HepG2 (cell line): Measurements from ENCODE around the gene DOK4. TPM values are rescaled to one million over a fixed set of nuclear protein-coding genes. Genes with fewer than 3 reads are reported as not detected.

Source experiments
- ATF7-NPFF ChIP-seq: sonication (generic); formaldehyde crosslinking; IDR thresholded peaks from 2 replicates; pipeline ENCODE4 v1.8.1; 2023; ENCODE audit warnings: mild to moderate bottlenecking, low read depth, missing genetic modification reagents, moderate library complexity
- BCL6 ChIP-seq: IDR thresholded peaks from 2 replicates; pipeline ENCODE4 v1.6.1; 2016; ENCODE audit warnings: missing genetic modification reagents, missing compliant biosample characterization
- CSRNP1 ChIP-seq: sonication (generic); formaldehyde crosslinking; IDR thresholded peaks from 2 replicates; pipeline ENCODE4 v1.8.1; 2023; ENCODE audit warnings: mild to moderate bottlenecking, missing genetic modification reagents
- E2F5 ChIP-seq: sonication (generic); formaldehyde crosslinking; conservative IDR thresholded peaks from 2 replicates; pipeline ENCODE4 v1.4.0; 2020; ENCODE audit warnings: missing genetic modification reagents
- ESRRA ChIP-seq: sonication (generic); formaldehyde crosslinking; IDR thresholded peaks from 2 replicates; pipeline ENCODE4 v1.5.1; 2020; ENCODE audit warnings: mild to moderate bottlenecking, low read depth, missing genetic modification reagents
- FOXA3 ChIP-seq: IDR thresholded peaks from 2 replicates; pipeline ENCODE4 v1.6.1; 2016; ENCODE audit warnings: missing genetic modification reagents, missing compliant biosample characterization
- GZF1 ChIP-seq: sonication (generic); formaldehyde crosslinking; IDR thresholded peaks from 2 replicates; pipeline ENCODE4 v1.5.1; 2020; ENCODE audit warnings: mild to moderate bottlenecking, missing genetic modification reagents
- HDAC1 ChIP-seq: sonication (generic); formaldehyde crosslinking; IDR thresholded peaks from 2 replicates; pipeline ENCODE4 v1.5.1; 2020; ENCODE audit warnings: mild to moderate bottlenecking, missing genetic modification reagents
- HIVEP1 ChIP-seq: sonication (generic); formaldehyde crosslinking; IDR thresholded peaks from 2 replicates; pipeline ENCODE4 v1.4.0; 2020; ENCODE audit warnings: mild to moderate bottlenecking, missing genetic modification reagents
- HNRNPL ChIP-seq: fragments of 200-400 bp; formaldehyde crosslinking; IDR thresholded peaks from 2 replicates; pipeline ENCODE4 v1.6.1; 2017; ENCODE audit warnings: mild to moderate bottlenecking, low read depth, low read length
- SAP130 ChIP-seq: IDR thresholded peaks from 2 replicates; pipeline ENCODE4 v1.6.1; 2016; ENCODE audit warnings: low read depth
- TBP ChIP-seq: sonication (generic); formaldehyde crosslinking; IDR thresholded peaks from 2 replicates; pipeline ENCODE4 v1.5.0; 2020; ENCODE audit warnings: missing genetic modification reagents
- ZBTB7A ChIP-seq: sonication (generic); formaldehyde crosslinking; IDR thresholded peaks from 2 replicates; pipeline ENCODE4 v1.8.0; 2022; ENCODE audit warnings: mild to moderate bottlenecking, missing genetic modification reagents
- ZFX ChIP-seq: sonication (generic); formaldehyde crosslinking; IDR thresholded peaks from 2 replicates; pipeline ENCODE4 v1.4.0; 2020; ENCODE audit warnings: mild to moderate bottlenecking, low read depth, missing genetic modification reagents, moderate library complexity
- ZNF224 ChIP-seq: sonication (generic); formaldehyde crosslinking; IDR thresholded peaks from 2 replicates; pipeline ENCODE4 v1.5.0; 2020; ENCODE audit warnings: mild to moderate bottlenecking, missing genetic modification reagents
- ZNF326 ChIP-seq: sonication (generic); formaldehyde crosslinking; IDR thresholded peaks from 2 replicates; pipeline ENCODE4 v1.4.0; 2020; ENCODE audit warnings: missing genetic modification reagents, borderline replicate concordance
- ZNF414 ChIP-seq: sonication (generic); formaldehyde crosslinking; IDR thresholded peaks from 2 replicates; pipeline ENCODE4 v1.5.0; 2020; ENCODE audit warnings: missing genetic modification reagents
- ZNF484 ChIP-seq: sonication (generic); formaldehyde crosslinking; IDR thresholded peaks from 2 replicates; pipeline ENCODE4 v1.5.1; 2020; ENCODE audit warnings: mild to moderate bottlenecking, low read depth, missing genetic modification reagents, borderline replicate concordance
- ZNF605 ChIP-seq: sonication (generic); formaldehyde crosslinking; IDR thresholded peaks from 2 replicates; pipeline ENCODE4 v1.8.0; 2022; ENCODE audit warnings: mild to moderate bottlenecking, missing genetic modification reagents
- ZNF607 ChIP-seq: sonication (generic); formaldehyde crosslinking; IDR thresholded peaks from 2 replicates; pipeline ENCODE4 v1.5.1; 2020; ENCODE audit warnings: missing genetic modification reagents, mild to moderate bottlenecking, borderline replicate concordance
- ZNF687 ChIP-seq: sonication (generic); formaldehyde crosslinking; IDR thresholded peaks from 2 replicates; pipeline ENCODE4 v1.5.1; 2020; ENCODE audit warnings: mild to moderate bottlenecking, missing genetic modification reagents, moderate library complexity
- ZNF768 ChIP-seq: sonication (generic); formaldehyde crosslinking; IDR thresholded peaks from 2 replicates; pipeline ENCODE4 v1.4.0; 2020; ENCODE audit warnings: missing genetic modification reagents
- ZNF879 ChIP-seq: sonication (generic); formaldehyde crosslinking; IDR thresholded peaks from 2 replicates; pipeline ENCODE4 v1.8.1; 2023; ENCODE audit warnings: missing genetic modification reagents
- polyA plus RNA-seq, 8 experiments: library from polyadenylated mRNA; depleted of rRNA in 3 of 8; stranded (reverse) in 7 of 8; unstranded in 1 of 8; fragments of >200 nt; fragmentation: Illumina TruSeq in 4 of 8; extraction: Trizol in 4 of 8; gene quantifications; 2 replicates each; pipeline versions ENCODE4 v1.2.1 to v1.2.3, GENCODE V29; 2011 to 2016; ENCODE audit warnings: low read depth in 4 of 8, missing spikeins in 1 of 8, mixed read lengths in 1 of 8; ENCODE audit not compliant: insufficient read depth in 1 of 8
- total RNA-seq, 5 experiments: library from RNA; depleted of rRNA; stranded (reverse); fragments of >200 nt; fragmentation: Illumina TruSeq; extraction: Trizol; gene quantifications; 2 replicates each; pipeline ENCODE4 v1.2.3, GENCODE V29; 2016; ENCODE audit warnings: low read depth in 1 of 5

Gene DOK4
- total and polyA plus RNA-seq, 2 of the 13 experiments (the other 11 are each of a cell fraction or from before 2014, with no cell fraction given), result 52.7 to 70.0 TPM

GRCh38 chr16:57485091-57485915 lies 990 bp downstream of the DOK4 start (continued):
- TF ChIP-seq ZNF326, result no peak
- peak; percentile 86; the same call in 1 of the 2 replicates for TF ChIP-seq GZF1 (CRISPR knock-in tag)
- TF ChIP-seq ZNF607, result 0 out of 2 replicates have a peak, but pooled peaks have one; percentile 1
- 0 out of 2 replicates have a peak, but pooled peaks have one; percentile 2 for TF ChIP-seq HDAC1 (CRISPR knock-in tag)
- TF ChIP-seq ZBTB7A (CRISPR knock-in tag), result 0 out of 2 replicates have a peak, but pooled peaks have one; percentile 42
- 0 out of 2 replicates have a peak, but pooled peaks have one; percentile 4 for TF ChIP-seq FOXA3 (CRISPR knock-in tag)
- 0 out of 2 replicates have a peak, but pooled peaks have one; percentile 7 for TF ChIP-seq CSRNP1 (CRISPR knock-in tag)
- peak; percentile 73 for TF ChIP-seq ZNF687 (CRISPR knock-in tag)
- no peak for TF ChIP-seq ZNF484 (CRISPR knock-in tag)
- TF ChIP-seq ZNF414 (CRISPR knock-in tag), result 0 out of 2 replicates have a peak, but pooled peaks have one; percentile 53
- no peak for TF ChIP-seq ZNF879 (CRISPR knock-in tag)
- no peak for TF ChIP-seq ZNF224 (CRISPR knock-in tag)
- TF ChIP-seq ZNF605, result peak; percentile 81; the same call in 1 of the 2 replicates
- 0 out of 2 replicates have a peak, but pooled peaks have one; percentile 10 for TF ChIP-seq BCL6 (CRISPR knock-in tag)
- peak; percentile 33; the same call in 1 of the 2 replicates for TF ChIP-seq SAP130 (CRISPR knock-in tag)
- TF ChIP-seq ZFX, result peak; percentile 60
- 0 out of 2 replicates have a peak, but pooled peaks have one; percentile 33 for TF ChIP-seq ATF7-NPFF (CRISPR knock-in tag)
- no peak for TF ChIP-seq ESRRA (CRISPR knock-in tag)
- TF ChIP-seq ZNF768 (CRISPR knock-in tag), result peak; percentile 97
- TF ChIP-seq HIVEP1 (CRISPR knock-in tag), result peak; percentile 71; the same call in 1 of the 2 replicates
- TF ChIP-seq E2F5 (CRISPR knock-in tag), result no peak
- peak; percentile 85 for TF ChIP-seq HNRNPL
- no peak for TF ChIP-seq TBP
